Measurements from ENCODE around the gene PEX16.

PEX16 gene

GRCh38 chr11:45872651-45873356, 44.9 kb downstream of the PEX16 start:
- DNase-seq, result peak; percentile 40

- no peak for DNase-seq
Measured at GRCh38 chr11:45871638-45872037, 46.0 kb downstream of the PEX16 start.

GRCh38 chr11:45870706-45871105, 47.0 kb downstream of the PEX16 start:
- no peak for DNase-seq

- no peak for DNase-seq
Measured at GRCh38 chr11:45869551-45869950, 48.1 kb downstream of the PEX16 start.

GRCh38 chr11:45864041-45864440, 53.6 kb downstream of the PEX16 start:
- DNase-seq, result no peak

GRCh38 chr11:45860764-45861510, 56.7 kb downstream of the PEX16 start:
- DNase-seq, result no peak

- DNase-seq, result no peak
Measured at GRCh38 chr11:45860348-45860747, 57.3 kb downstream of the PEX16 start.

Data from activated CD4-positive, alpha-beta T cell treated with anti-CD3 and anti-CD28 coated beads, Interleukin-2, Interleukin-6, amounts not matched to agents 100 ng/mL and 50 ng/mL, durations not matched to agents 16 hours and 8 hours (primary cell).